GM19043 (cell line): ENCODE data around the gene ADAMTS3.

Experiments
- ATAC-seq: cut with Tn5 transposase; IDR thresholded peaks from one replicate; pipeline ENCODE4 v1.9.1; 2021; ENCODE audit warnings: low read depth; ENCODE audit not compliant: unreplicated experiment

Gene ADAMTS3

GRCh38 chr4:72358483-72358882, 210.5 kb downstream of the ADAMTS3 start:
- ATAC-seq: no peak

GRCh38 chr4:72357908-72358307, 211.1 kb downstream of the ADAMTS3 start:
- no peak for ATAC-seq

GRCh38 chr4:72352711-72353110, 216.3 kb downstream of the ADAMTS3 start:
- ATAC-seq: no peak

GRCh38 chr4:72351521-72351920, 217.5 kb downstream of the ADAMTS3 start:
- no peak for ATAC-seq

- no peak for ATAC-seq
These were observed 220.3 kb downstream of the ADAMTS3 start for GRCh38 chr4:72348701-72349100.

- ATAC-seq: no peak
These were observed 224.6 kb downstream of the ADAMTS3 start for GRCh38 chr4:72344418-72344817.

- no peak for ATAC-seq
These were observed 227.6 kb downstream of the ADAMTS3 start for GRCh38 chr4:72341432-72341820.

- ATAC-seq: no peak
These were observed 228.1 kb downstream of the ADAMTS3 start for GRCh38 chr4:72340803-72341431.

- no peak for ATAC-seq
These were observed 231.0 kb downstream of the ADAMTS3 start for GRCh38 chr4:72338060-72338459.

- no peak for ATAC-seq
These were observed 238.6 kb downstream of the ADAMTS3 start for GRCh38 chr4:72330381-72330780.

- ATAC-seq: no peak
These were observed 242.1 kb downstream of the ADAMTS3 start for GRCh38 chr4:72326692-72327632.

- ATAC-seq: no peak
These were observed 243.8 kb downstream of the ADAMTS3 start for GRCh38 chr4:72325215-72325614.

- no peak for ATAC-seq
These were observed 245.8 kb downstream of the ADAMTS3 start for GRCh38 chr4:72323227-72323626.

GRCh38 chr4:72320223-72320948, 248.6 kb downstream of the ADAMTS3 start:
- ATAC-seq: no peak

GRCh38 chr4:72319601-72320021, 249.4 kb downstream of the ADAMTS3 start:
- ATAC-seq: no peak

GRCh38 chr4:72318421-72319170, 250.4 kb downstream of the ADAMTS3 start:
- no peak for ATAC-seq

- no peak for ATAC-seq
These were observed 254.2 kb downstream of the ADAMTS3 start for GRCh38 chr4:72314869-72315268.

GRCh38 chr4:72313121-72313520, 255.9 kb downstream of the ADAMTS3 start:
- ATAC-seq: no peak

GRCh38 chr4:72312032-72312650, 256.9 kb downstream of the ADAMTS3 start:
- no peak for ATAC-seq

- no peak for ATAC-seq
These were observed 257.7 kb downstream of the ADAMTS3 start for GRCh38 chr4:72311291-72311690.
